ENCODE data around the gene SMARCA1.

GRCh38 chrX:129472116-129472515, 51.2 kb downstream of the SMARCA1 start:
- TF ChIP-seq CTCF (conservative IDR thresholded peaks at IDR 0.05 in 1 of 2, IDR thresholded peaks at IDR 0.05 in 1 of 2; ENCODE audit: low read depth in 1 of 2, low read length in 2 of 2): no peak
- TF ChIP-seq EZH2 (IDR thresholded peaks at IDR 0.05; ENCODE audit: low read length, missing control alignments): no peak

Data from fibroblast of lung (primary cell).